GM10847 (cell line): ENCODE data around the gene PHF2.

ENCODE experiments used
- POLR2A ChIP-seq: IDR thresholded peaks from 2 replicates; pipeline ENCODE4 v1.6.1; 2011; ENCODE audit not compliant: insufficient read length; ENCODE audit errors: extremely low read depth

The PHF2 gene

GRCh38 chr9:93590609-93591234 lies 14.3 kb downstream of the PHF2 start:
- TF ChIP-seq POLR2A, result no peak

- TF ChIP-seq POLR2A, result no peak
Measured at GRCh38 chr9:93591301-93592007, 15.1 kb downstream of the PHF2 start.

- TF ChIP-seq POLR2A, result no peak
Measured at GRCh38 chr9:93592008-93592642, 15.7 kb downstream of the PHF2 start.

GRCh38 chr9:93592643-93593021 lies 16.2 kb downstream of the PHF2 start:
- TF ChIP-seq POLR2A, result no peak

- TF ChIP-seq POLR2A, result no peak
Measured at GRCh38 chr9:93593144-93593658, 16.8 kb downstream of the PHF2 start.

- TF ChIP-seq POLR2A, result no peak
Measured at GRCh38 chr9:93594041-93594756, 17.8 kb downstream of the PHF2 start.

- TF ChIP-seq POLR2A, result no peak
Measured at GRCh38 chr9:93595461-93595860, 19.1 kb downstream of the PHF2 start.

- no peak for TF ChIP-seq POLR2A
Measured at GRCh38 chr9:93595861-93596365, 19.5 kb downstream of the PHF2 start.

GRCh38 chr9:93596399-93596798 lies 20.0 kb downstream of the PHF2 start:
- no peak for TF ChIP-seq POLR2A

GRCh38 chr9:93597142-93597706 lies 20.8 kb downstream of the PHF2 start:
- TF ChIP-seq POLR2A, result no peak

GRCh38 chr9:93597871-93598646 lies 21.7 kb downstream of the PHF2 start:
- no peak for TF ChIP-seq POLR2A

GRCh38 chr9:93598647-93599241 lies 22.4 kb downstream of the PHF2 start:
- TF ChIP-seq POLR2A, result no peak

GRCh38 chr9:93599571-93600403 lies 23.4 kb downstream of the PHF2 start:
- TF ChIP-seq POLR2A, result no peak

GRCh38 chr9:93600504-93600903 lies 24.1 kb downstream of the PHF2 start:
- TF ChIP-seq POLR2A, result no peak
